CD4-positive, alpha-beta T cell (primary cell): Measurements from ENCODE around the gene JKAMP. TPM values are rescaled to one million over a fixed set of nuclear protein-coding genes. Genes with fewer than 3 reads are reported as not detected.

Experiments
- ATAC-seq: fragments of 200-7000 bp; cut with Tn5 transposase; one replicate; pipeline ENCODE4 v1.10.0; 2022; ENCODE audit warnings: mild to moderate bottlenecking; ENCODE audit not compliant: poor library complexity
- CTCF ChIA-PET: fragments of 350-600 bp; sonication (Branson Sonifier 250); formaldehyde crosslinking; loops from one replicate; lab custom pipeline; 2021; ENCODE audit warnings: antibody characterized with exemption, inconsistent platforms; lab: Charles Lee
- POLR2A ChIA-PET: fragments of 350-600 bp; sonication (Branson Sonifier 250); formaldehyde crosslinking; loops from one replicate; lab custom pipeline; 2021; ENCODE audit warnings: antibody characterized with exemption, inconsistent platforms; lab: Charles Lee
- DNase-seq, 14 experiments: peaks; one replicate each; pipeline ENCODE4 v3.0.0-alpha.2; 2013 to 2020; ENCODE audit warnings: mixed read lengths in 2 of 14
- H3K27ac ChIP-seq, 2 donors: one replicate each; pipeline versions ENCODE4 v1.5.1 to v1.7.0; 2013; ENCODE audit warnings: low read length in 2 of 2, low read depth in 1 of 2, mild to moderate bottlenecking in 1 of 2
- H3K27me3 ChIP-seq, 2 experiments: 1 replicate in 1 of 2; 2 replicates in 1 of 2; pipeline versions ENCODE4 v1.6.1 to v1.7.0; 2013; ENCODE audit warnings: low read length in 2 of 2, control low read depth in 1 of 2, mild to moderate bottlenecking in 1 of 2, moderate library complexity in 1 of 2; ENCODE audit not compliant: insufficient read depth in 2 of 2, control insufficient read depth in 1 of 2
- H3K36me3 ChIP-seq: one replicate; pipeline ENCODE4 v1.6.1; 2013; ENCODE audit warnings: low read length, control low read depth; ENCODE audit not compliant: insufficient read depth
- H3K4me1 ChIP-seq: one replicate; pipeline ENCODE4 v1.6.1; 2013; ENCODE audit warnings: low read length, control low read depth; ENCODE audit not compliant: insufficient read depth
- H3K4me3 ChIP-seq: one replicate; pipeline ENCODE4 v1.5.1; 2013; ENCODE audit warnings: mild to moderate bottlenecking, low read length, moderate library complexity
- H3K9me3 ChIP-seq, 2 experiments: 1 replicate in 1 of 2; 2 replicates in 1 of 2; pipeline versions ENCODE4 v1.6.1 to v1.7.0; 2013; ENCODE audit warnings: low read length in 2 of 2, mild to moderate bottlenecking in 2 of 2, control low read depth in 1 of 2, moderate library complexity in 1 of 2; ENCODE audit not compliant: control insufficient read depth in 1 of 2, insufficient read depth in 1 of 2
- H3K27ac Mint-ChIP-seq: one replicate; pipeline ENCODE4 v1.8.0; 2020; ENCODE audit warnings: mixed read lengths
- H3K27me3 Mint-ChIP-seq: one replicate; pipeline ENCODE4 v1.8.0; 2021; ENCODE audit warnings: mixed read lengths
- H3K36me3 Mint-ChIP-seq: one replicate; pipeline ENCODE4 v1.8.0; 2021; ENCODE audit warnings: low read depth, mixed read lengths
- H3K4me1 Mint-ChIP-seq: one replicate; pipeline ENCODE4 v1.8.0; 2021; ENCODE audit warnings: low read depth, mixed read lengths
- H3K4me3 Mint-ChIP-seq: one replicate; pipeline ENCODE4 v1.8.0; 2020; ENCODE audit warnings: mild to moderate bottlenecking, mixed read lengths
- H3K9me3 Mint-ChIP-seq: one replicate; pipeline ENCODE4 v1.8.0; 2020; ENCODE audit warnings: mixed read lengths
- CTCF ChIP-seq: fragments of 200-600 bp; IDR thresholded peaks from one replicate; pipeline ENCODE4 v1.8.0; 2022; ENCODE audit warnings: antibody characterized with exemption, mild to moderate bottlenecking
- intact Hi-C, 2 experiments: fragments of 100-400 bp; cut with DNase I in 1 of 2; cut with micrococcal nuclease in 1 of 2; formaldehyde crosslinking; loops; one replicate each; pipeline versions ENCODE4 v1.15.1 to v1.9.0; 2023 to 2025; cut with DNase I, micrococcal nuclease
- total RNA-seq, 174 experiments: library from RNA in 2 of 174; stranded (reverse) in 2 of 174; gene quantifications; one replicate each; pipeline ENCODE4 v1.2.3 and lab custom pipeline; 2021 to 2026

The JKAMP gene
- total RNA-seq, 2 experiments from 2014 or later, result 9.4 to 9.8 TPM

GRCh38 chr14:59478540-59478939 lies 5.8 kb upstream of the JKAMP start:
- H3K4me3 ChIP-seq, result no peak overlapping the region
- H3K27me3 Mint-ChIP-seq, result no peaks in the 10 kb centered on the region
- peaks cover 43% of the 10 kb centered on the region for H3K36me3 Mint-ChIP-seq
- peaks cover 21% of the 10 kb centered on the region for H3K4me1 ChIP-seq
- peaks cover 37% of the 10 kb centered on the region for H3K4me1 Mint-ChIP-seq
- POLR2A ChIA-PET, result no interaction called here
- H3K4me3 Mint-ChIP-seq, result no peak overlapping the region
- H3K27me3 ChIP-seq, result no peaks in the 10 kb centered on the region
- CTCF ChIA-PET, result no interaction called here
- TF ChIP-seq CTCF, result no peak
- no peak overlapping the region for H3K27ac ChIP-seq
- peaks cover 21% of the 10 kb centered on the region for H3K36me3 ChIP-seq
- no peaks in the 10 kb centered on the region for H3K9me3 Mint-ChIP-seq
- no peak overlapping the region for H3K27ac Mint-ChIP-seq
- intact Hi-C loops, result no loop called here
- H3K9me3 ChIP-seq, result no peaks in the 10 kb centered on the region
- DNase-seq (no peak), ATAC-seq (no peak)

GRCh38 chr14:59480166-59480565 lies 4.2 kb upstream of the JKAMP start:
- Histone ChIP-seq H3K9me3 (no peaks in the 10 kb centered on the region), H3K4me3 (no peak overlapping the region), H3K36me3 (peaks cover 8% of the 10 kb centered on the region), H3K27me3 (no peaks in the 10 kb centered on the region), H3K27ac (no peak overlapping the region), H3K4me1 (peaks cover 27% of the 10 kb centered on the region)
- POLR2A ChIA-PET, result interaction anchor here (1.3 kb wide), 1 partner anchor 485 kb away, joined by 4 read pairs; no protein-coding TSS in a partner anchor
- ATAC-seq (no peak), DNase-seq (no peak)
- no peak for TF ChIP-seq CTCF
- H3K27ac Mint-ChIP-seq, result peak overlapping the region; percentile 8
- H3K4me1 Mint-ChIP-seq, result peaks cover 43% of the 10 kb centered on the region
- no peaks in the 10 kb centered on the region for H3K9me3 Mint-ChIP-seq
- intact Hi-C loops, result loop anchor here (2.0 to 10.0 kb wide), 9 partner anchors 13 to 1495 kb away; partner anchors contain the start of genes DAAM1 (in 2 of the 2), PCNX4 (in 2 of the 2), KIAA0586 (in 1 of the 2) and PPM1A (in 1 of the 2)
- H3K4me3 Mint-ChIP-seq, result peak overlapping the region; percentile 14
- CTCF ChIA-PET, result no interaction called here
- peaks cover 41% of the 10 kb centered on the region for H3K36me3 Mint-ChIP-seq
- no peaks in the 10 kb centered on the region for H3K27me3 Mint-ChIP-seq

- Histone ChIP-seq H3K9me3 (no peaks in the 10 kb centered on the region), H3K4me3 (no peak overlapping the region), H3K27ac (no peak overlapping the region), H3K27me3 (no peaks in the 10 kb centered on the region), H3K36me3 (no peaks in the 10 kb centered on the region), H3K4me1 (peaks cover 36% of the 10 kb centered on the region)
- peaks cover 56% of the 10 kb centered on the region for H3K4me1 Mint-ChIP-seq
- CTCF ChIA-PET, result no interaction called here
- no peak overlapping the region for H3K27ac Mint-ChIP-seq
- no peak for TF ChIP-seq CTCF
- POLR2A ChIA-PET, result no interaction called here
- intact Hi-C loops, result loop anchor here (2.0 to 10.0 kb wide), 9 partner anchors 15 to 1493 kb away; partner anchors contain the start of genes DAAM1 (in 2 of the 2), PCNX4 (in 2 of the 2), KIAA0586 (in 1 of the 2) and PPM1A (in 1 of the 2)
- H3K27me3 Mint-ChIP-seq, result no peaks in the 10 kb centered on the region
- no peaks in the 10 kb centered on the region for H3K9me3 Mint-ChIP-seq
- H3K36me3 Mint-ChIP-seq, result peaks cover 33% of the 10 kb centered on the region
- ATAC-seq (no peak), DNase-seq (no peak)
- H3K4me3 Mint-ChIP-seq, result peak overlapping the region; percentile 48
These were observed 2.9 kb upstream of the JKAMP start for GRCh38 chr14:59481407-59481806.
